ENCODE data around the gene GPRC5C. TPM values are rescaled to one million over a fixed set of nuclear protein-coding genes. Genes with fewer than 3 reads are reported as not detected.
"Not testable (repeated sequence)": the region's sequence is repeated elsewhere in the genome, so short reads cannot be mapped to it uniquely, and the experiment has no call there.

The GPRC5C gene
- total RNA-seq, 1 experiment from 2014 or later, result 9.0 TPM

DNA sequence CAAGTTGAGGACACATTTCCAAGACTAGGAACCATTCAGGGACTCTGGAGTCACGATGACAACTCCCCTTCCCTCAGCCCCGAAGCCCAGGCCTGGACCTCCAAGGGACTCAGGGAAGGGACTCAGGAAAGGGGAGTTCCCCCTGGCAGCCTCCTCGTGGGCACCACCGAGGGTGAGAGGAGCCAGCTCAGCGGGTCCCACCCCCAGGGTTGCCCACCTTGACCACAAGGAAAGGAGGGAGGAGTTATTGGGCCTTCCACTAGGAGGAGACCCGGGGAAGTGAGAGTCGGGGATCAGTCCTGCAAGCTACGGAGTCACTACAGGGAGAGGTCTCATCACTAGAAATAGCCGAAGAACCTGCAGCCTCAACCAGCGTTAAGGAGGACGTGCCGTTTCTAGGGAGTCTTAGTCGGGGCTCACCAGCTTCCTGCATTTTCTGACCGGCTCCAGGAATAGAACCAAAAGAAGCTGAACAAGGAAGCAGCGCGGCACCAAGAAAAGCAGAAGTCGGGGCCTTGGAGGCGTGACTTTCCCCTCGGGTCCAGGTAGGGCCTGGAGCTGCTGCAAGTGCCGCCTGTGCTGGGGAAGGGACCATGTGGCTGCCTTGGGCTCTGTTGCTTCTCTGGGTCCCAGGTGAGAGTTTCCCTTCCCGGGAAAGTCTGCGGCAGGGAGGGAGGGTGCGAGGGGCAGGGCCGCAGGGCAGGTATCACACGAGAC is 34.4 kb downstream of the GPRC5C start, which contains the start of gene CD300A:
Gene CD300A, plus strand, starts transcription at position 524 of the 717 bp plus-strand sequence. Its CDS starts 70 bp downstream, at position 594.
- no peak for DNase-seq (ENCODE audit: extremely low read depth, low read depth)

DNA sequence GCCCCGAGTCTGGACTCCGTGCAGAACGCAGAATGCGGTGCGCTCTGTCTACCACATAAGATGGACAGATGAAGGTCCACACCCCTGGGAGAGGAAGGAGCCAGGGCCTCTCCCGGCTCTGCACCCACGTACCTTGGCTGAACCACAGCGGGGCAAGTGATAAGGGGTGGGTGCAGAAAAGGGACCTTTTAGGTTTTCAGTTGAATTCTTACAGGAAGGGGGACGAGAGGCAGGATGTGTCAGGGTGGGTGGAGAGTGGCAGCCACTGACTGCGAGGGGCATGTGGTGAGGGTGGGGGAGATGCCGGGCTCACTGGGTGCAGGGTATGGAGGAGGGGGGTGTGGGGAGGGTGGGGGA is 34.9 kb downstream of the GPRC5C start:
- DNase-seq (ENCODE audit: extremely low read depth, low read depth), result no peak

DNA sequence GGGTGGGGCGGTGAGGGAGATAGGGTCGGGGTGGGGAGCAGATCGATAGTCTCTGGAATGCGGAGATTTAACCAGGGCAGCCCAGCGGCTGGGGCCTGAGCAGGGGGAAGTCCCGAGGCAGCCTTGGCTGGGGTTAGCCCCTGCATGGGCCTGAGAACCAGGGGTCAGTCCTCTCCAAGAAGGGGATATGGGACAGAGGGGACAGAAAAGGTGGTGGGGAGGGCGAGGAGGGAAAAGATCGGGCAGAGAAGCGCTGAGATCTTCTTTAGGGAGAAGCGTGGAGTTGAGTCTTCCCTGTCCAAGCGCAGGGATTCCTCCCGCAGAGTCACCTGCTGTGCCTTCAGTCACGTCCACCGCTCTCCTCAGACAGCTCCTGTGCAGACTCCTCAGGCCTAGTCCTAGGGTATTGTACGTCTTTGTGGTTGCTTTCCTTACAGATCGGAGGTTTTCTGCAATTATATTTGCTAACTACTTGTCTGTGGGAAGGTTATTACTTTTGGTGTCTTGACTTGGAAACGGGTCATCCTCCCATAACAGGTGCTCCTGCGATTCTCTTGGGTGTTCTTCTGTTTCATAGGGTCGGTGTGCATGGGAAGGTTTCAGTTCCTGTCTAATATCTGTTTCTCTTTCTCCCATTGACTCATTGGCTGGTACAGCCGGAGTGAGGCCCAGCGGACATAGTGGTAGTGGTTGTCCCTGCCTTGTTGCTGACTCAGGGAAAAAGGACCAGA is 35.5 kb downstream of the GPRC5C start:
- DNase-seq (ENCODE audit: extremely low read depth, low read depth), result no peak

DNA sequence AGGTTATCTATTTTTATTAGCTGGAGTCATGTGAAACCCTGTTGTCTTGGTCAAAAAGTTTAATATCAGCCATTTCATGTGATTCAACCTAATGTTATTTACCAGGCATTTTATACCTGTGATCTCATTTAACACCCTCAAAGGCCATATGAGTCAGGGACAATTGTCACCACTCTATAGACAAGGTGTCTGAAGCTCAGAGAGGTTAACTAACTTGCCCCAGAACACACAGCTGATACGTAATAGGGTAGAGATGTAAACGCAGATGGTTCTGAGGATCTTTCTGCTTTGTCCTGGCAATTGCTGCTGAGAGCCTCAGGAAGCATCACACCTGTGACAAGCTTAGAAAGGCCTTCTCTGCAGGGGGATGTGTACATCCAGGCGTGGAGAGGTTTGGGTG is 39.5 kb downstream of the GPRC5C start:
- DNase-seq (ENCODE audit: extremely low read depth, low read depth), result no peak

DNA sequence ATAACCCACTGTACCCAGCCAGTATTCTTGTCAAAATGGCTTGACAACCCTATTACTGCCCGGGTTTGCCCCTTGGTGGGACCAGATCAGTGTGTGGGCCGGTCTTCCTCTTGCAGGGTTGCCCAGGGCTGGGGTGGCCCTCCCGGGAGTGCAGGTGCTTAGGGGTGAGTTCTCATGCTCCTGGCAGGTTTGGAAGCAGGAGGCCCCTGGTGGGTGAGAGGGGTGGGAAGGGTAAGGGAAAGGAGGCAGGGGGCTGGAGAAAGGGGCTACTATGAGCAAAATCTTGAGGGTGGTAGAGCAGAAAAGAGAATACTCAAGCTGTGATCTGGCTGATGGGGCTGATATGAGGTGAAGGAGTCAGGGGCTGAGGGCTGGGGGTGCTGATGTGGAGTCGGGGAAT is 41.0 kb downstream of the GPRC5C start:
- no peak for DNase-seq (ENCODE audit: extremely low read depth, low read depth)

DNA sequence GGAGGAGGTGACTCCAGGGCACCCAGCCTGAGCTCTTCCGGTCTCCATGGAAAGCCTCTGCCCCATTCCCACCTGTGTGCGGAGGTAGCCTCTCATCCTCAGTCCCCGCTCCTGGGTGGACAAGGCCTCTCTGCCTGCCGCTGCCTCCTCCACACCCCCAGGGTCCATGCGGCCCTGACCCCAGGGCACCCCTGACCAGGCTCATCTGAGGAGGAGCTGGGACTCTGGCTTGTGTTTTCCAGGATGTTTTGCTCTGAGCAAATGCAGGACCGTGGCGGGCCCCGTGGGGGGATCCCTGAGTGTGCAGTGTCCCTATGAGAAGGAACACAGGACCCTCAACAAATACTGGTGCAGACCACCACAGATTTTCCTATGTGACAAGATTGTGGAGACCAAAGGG is 41.4 kb downstream of the GPRC5C start:
- no peak for DNase-seq (ENCODE audit: extremely low read depth, low read depth)

DNA sequence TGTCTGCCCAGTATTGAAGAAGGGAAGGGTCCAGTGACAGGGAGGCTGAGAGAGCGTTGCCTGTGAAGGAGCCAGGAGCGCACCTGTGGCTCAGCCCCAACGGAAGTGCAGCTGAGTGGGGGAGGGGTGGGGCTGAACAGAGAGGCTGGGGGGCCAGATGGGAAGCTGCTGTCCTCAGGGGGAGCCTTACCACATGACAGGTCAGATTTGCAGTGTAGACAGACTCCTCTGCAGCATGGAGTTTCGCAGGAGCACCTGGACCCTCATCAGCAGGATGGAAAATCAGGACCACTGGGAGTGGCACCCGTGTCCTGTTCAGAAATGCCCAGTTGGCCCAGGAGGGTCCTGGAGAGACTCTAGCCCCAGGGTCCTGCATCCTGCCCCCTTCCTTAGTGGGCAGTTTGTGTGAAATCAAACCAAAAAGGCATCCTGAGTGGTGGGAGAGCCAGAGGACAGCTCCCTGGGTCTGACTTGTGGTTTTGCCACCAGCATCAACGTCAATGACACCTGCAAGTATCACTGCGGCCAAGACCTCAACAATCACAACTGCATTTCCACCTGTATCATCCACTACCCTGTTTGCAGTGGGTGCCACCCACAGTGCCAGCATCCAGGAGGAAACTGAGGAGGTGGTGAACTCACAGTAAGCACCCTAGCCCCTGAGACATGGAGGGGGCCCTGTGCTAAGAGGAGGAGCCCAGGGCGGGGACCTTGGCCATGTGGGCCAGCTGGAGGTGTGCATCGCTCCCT is 42.3 kb downstream of the GPRC5C start:
- no peak for DNase-seq (ENCODE audit: extremely low read depth, low read depth)

DNA sequence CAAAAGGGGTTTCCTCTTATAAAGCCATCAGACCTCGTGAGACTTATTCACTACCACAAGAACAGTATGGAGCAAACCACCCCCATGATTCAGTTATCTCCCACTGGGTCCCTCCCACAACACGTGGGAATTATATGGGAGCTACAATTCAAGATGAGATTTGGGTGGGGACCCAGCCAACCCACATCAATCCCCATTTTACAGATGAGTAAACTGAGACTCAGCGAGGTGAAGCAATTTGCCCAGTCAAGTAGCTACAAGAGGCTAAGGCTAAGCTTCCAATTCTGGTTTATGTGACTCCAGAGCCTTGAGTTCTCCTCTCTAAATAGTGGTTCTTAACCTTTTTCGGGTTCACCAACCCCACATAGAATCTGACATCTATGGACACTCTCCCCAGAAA is 43.3 kb downstream of the GPRC5C start:
- DNase-seq (ENCODE audit: extremely low read depth, low read depth), result no peak

DNA sequence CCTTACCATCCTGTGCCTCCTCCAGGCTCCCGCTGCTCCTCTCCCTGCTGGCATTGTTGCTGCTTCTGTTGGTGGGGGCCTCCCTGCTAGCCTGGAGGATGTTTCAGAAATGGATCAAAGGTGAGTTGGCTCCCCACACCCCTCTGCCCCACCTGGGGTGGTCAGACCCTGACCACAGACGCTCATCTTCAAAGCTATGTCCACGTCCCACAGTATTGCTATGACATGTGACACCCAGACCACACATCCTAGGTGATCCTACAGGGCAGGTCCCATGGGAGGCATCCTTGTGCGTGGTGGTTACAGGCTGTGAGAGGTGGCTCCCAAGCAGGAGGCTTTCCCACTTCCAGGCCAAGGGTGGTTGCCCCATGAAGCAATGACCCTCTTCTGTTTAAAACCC is 45.5 kb downstream of the GPRC5C start:
- no peak for DNase-seq (ENCODE audit: extremely low read depth, low read depth)

DNA sequence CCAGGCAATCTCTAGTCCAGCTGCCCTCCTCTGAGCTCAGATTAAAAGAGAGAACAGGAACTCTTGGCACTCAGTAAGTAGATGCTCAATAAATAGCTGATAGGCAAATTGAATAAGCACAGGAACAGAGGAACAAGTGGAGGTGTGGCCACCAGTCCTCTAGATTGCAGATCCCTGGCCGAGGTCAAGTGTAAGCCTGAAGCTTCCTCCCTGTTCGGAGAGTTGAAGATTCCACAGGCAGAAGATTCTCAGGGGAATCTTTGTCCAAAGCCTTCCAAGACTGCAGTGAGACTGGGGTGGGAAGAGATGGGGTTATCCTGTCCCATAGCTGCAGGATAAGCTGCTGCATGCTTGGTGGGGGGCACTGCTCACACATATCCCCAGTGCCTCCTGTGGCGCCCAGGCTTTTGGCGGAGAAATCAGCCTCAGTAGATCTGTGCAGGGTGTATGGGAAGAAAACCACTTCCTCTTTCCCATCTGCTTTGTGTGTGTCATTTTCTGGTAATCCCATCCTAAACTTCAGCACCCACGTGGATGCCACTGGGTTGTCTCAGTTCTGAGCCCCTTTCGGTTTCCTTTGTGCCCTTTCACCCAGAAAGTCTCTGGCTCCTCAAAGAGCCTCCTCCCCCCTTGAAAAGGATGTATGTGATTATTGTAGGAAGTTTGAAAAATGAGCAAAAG is 46.7 kb downstream of the GPRC5C start:
- no peak for DNase-seq (ENCODE audit: extremely low read depth, low read depth)

DNA sequence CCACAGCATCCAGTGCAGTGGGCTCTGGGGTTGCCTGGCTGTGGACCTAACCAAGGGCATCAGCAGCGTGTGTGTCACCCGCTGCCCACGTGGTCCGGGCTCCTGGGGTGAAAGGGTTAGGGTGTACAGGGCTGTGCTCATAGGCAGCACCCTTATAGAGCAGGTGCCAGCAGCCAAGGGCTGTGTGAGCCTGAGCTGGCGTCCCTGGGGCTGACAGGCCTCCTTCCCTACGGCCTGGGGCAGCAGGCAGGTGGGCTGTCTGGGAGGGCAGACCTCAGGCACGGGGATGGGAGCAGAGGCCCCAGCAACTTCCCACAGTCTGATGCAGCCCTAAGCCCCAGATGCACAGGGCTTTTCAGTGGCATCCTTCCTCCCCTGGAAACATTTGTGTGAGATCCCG is 48.4 kb downstream of the GPRC5C start:
- DNase-seq (ENCODE audit: extremely low read depth, low read depth), result no peak

DNA sequence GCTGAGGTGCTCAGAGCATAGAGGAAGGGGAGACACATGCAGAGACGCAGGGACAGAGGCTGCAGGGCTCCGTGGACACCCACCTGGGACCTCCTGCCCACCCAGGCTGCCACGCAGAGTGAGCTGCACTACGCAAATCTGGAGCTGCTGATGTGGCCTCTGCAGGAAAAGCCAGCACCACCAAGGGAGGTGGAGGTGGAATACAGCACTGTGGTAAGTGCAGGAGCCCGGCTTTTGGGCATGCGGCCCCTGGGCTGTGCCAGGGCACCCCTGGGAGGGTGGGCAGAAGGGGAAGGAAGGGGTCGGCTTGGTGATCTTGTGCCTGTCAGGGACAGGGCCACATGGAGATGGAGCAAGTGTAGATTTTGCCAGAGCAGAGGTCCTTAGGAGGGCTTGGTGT is 49.7 kb downstream of the GPRC5C start:
- DNase-seq (ENCODE audit: extremely low read depth, low read depth), result no peak

DNA sequence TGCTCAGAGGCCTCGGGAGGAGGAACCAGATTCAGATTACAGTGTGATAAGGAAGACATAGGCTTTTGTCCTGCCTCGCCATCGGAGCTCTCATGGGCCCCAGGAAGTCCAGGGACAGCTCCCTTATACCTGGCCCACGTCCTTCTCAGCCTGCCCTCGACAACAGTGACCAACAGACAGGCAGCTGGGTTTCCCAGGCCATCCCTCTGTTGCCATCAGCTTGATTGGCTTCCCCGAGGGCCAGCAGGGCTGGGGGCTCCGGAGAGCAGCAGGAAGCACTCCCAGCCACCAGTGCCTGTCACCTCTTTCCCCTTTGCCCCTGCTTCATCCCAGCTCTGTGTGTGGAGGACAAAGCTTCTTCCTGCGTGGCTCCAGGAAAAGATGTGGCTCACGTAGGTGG is 52.2 kb downstream of the GPRC5C start:
- no peak for DNase-seq (ENCODE audit: extremely low read depth, low read depth)

DNA sequence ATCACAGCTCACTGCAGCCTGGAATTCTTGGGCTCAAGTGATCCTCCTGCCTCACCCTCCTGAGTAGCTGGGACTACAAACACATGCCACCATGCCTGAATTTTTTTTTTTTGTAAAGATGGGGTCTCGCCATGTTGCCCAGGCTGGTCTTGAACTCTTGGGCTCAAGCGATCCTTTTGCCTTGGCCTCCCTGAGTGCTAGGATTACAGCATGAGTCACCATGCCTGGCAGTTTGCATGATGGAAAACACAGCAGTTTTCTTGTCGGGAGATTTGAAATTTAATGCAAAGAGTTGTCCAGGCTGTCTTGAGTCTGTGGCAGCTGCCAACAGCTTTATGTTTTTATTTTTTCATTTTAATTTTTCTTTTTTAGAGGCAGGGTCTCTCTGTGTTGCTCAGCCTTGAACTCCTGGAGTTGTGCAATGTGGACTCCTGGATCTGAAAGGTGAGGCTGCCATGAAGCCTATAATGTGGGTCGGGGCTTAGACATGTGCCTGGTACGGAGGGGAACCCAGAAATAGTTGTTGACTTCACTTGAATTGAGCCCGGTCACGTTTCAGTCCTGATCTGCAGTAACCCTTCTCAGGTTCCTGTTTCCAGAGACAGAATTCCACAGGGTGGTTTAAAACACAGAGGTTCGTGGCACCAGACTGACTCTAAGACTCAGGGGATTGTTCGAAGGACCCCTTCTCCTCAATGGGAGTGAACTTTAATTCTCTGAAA is 53.3 kb downstream of the GPRC5C start:
- DNase-seq (ENCODE audit: extremely low read depth, low read depth), result no peak

DNA sequence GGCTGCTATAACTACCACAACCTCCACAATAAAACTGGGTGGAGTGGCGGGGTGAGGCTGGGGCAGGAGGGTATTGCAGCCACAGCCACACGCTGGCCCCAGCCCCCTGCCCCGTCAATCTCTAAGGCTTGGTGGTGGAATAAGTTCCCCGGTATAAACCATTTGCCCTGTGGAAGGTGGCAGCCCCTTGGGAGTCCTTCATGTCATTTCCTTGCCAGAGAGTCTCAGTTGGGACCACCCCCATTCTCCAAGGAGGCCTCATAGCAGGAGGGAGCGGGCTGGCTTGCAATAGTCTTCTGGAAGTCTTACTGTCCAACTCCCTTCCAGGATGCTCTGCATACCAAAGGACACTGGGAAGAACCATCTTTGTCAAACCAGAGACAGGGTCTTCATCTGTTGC is 54.0 kb downstream of the GPRC5C start:
- DNase-seq (ENCODE audit: extremely low read depth, low read depth), result no peak

DNA sequence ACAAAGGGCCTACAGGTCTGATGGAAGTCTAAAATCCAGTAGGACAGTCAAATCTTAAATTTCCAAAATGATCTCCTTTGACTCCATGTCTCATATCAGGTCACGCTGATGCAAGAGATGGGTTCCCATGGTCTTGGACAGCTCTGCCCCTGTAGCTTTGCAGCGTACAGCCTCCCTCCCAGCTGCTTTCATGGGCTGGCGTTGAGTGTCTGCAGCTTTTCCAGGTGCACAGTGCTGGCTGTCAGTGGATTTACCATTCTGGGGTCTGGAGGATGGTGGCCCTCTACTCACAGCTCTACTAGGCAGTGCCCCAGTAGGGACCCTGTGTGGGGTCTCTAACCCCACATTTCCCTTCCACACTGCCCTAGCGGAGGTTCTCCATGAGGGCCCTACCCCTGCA is 56.4 kb downstream of the GPRC5C start:
- not testable (repeated sequence) for DNase-seq (ENCODE audit: extremely low read depth, low read depth)

DNA sequence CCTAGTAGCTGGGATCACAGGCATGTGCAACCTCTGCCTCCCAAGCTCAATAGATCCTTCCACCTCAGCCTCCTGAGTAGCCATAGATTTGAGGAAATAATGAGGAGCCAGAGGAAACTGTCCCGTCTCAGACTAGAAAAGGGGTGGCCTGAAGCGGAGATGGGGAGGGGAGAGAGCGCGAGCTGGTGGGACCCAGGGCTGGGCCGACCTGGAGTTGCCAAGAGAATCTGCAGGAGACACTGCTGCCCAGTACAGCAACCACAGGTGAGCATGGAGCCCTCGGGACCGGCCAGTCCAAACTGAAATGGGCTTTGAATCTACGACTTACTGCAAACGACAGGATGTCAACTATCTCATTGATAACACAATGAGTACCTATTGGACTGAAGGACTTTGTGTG is 58.8 kb downstream of the GPRC5C start:
- DNase-seq (ENCODE audit: extremely low read depth, low read depth), result no peak

DNA sequence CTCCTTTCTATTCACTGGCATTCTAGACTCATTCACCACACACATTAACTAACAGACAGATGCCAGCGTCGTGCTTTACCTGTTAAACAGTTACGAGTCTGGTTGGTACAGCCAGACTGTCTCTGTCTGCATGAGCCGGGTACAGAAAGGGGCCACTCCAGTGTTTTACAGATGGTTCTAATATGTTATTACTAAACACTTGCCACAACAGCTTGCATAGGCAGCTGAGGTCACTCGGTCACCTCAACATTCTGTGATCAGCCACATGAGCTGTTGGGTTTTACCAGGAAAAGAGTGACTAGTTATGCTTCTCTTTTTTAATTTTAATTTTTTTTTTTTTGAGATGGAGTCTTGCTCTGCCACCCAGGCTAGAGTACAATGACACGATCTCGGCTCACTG is 59.7 kb downstream of the GPRC5C start:
- DNase-seq (ENCODE audit: extremely low read depth, low read depth), result no peak

DNA sequence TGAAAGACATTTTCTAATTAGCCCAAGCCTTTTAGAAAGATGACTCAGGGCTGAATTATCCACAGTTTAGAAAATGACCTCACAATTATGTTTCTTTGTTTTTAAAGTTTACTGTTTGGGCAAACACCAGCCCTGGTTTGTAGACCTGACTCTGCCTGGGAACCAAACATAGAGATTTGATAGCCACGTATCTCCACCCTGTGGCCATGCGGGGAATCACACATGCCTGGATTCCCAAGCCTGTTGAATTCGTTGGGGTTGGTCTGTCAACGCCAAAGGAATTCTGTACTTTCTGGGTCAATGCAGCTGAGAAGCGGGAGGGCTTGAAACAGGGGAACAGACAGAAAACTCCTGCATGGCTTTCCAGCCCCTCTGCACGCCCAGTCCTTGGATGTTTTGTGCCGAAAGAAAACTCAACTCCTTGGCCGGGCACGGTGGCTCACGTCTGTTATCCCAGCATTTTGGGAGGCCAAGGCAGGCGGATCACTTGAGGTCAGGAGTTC is 61.5 kb downstream of the GPRC5C start:
- DNase-seq (ENCODE audit: extremely low read depth, low read depth), result peak; percentile 63

Data from NCI-H460 (cell line).